Measurements from ENCODE around the gene HYCC2. TPM values are rescaled to one million over a fixed set of nuclear protein-coding genes. Genes with fewer than 3 reads are reported as not detected.

The HYCC2 gene
- total and polyA plus RNA-seq, 8 donors = 2.4 to 51.6 (median 6.8) TPM

DNA sequence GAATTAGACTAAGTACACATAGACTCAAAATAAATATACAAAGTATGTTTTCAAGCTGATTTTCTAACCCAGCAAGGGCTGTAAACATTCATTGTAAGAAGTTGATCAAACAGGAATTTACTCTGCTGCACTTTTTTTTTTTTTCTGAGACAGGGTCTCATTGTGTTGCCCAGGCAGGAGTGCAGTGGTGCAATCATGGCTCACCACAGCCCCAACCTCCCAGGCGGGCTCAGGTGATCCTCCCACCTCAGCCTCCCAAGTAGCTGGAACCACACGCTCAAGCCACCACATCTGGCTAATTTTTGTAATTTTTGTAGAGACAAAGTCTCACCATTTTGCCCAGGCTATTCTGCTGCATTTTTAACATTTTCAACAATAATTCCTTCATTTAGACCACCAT, 36.2 kb upstream of the HYCC2 start:
- Histone ChIP-seq H3K4me1 (peaks cover 0 to 2% (median 0%) of the 10 kb centered on the region in 4 donors), H3K27ac (no peak overlapping the region), H3K4me3 (no peak overlapping the region), H3K36me3 (no peaks in the 10 kb centered on the region), H3K27me3 (no peaks in the 10 kb centered on the region), H3K9me3 (no peaks in the 10 kb centered on the region)
- TF ChIP-seq POLR2AphosphoS5 (IDR thresholded peaks at IDR 0.05) = no peak
- TF ChIP-seq, protein P1, sequence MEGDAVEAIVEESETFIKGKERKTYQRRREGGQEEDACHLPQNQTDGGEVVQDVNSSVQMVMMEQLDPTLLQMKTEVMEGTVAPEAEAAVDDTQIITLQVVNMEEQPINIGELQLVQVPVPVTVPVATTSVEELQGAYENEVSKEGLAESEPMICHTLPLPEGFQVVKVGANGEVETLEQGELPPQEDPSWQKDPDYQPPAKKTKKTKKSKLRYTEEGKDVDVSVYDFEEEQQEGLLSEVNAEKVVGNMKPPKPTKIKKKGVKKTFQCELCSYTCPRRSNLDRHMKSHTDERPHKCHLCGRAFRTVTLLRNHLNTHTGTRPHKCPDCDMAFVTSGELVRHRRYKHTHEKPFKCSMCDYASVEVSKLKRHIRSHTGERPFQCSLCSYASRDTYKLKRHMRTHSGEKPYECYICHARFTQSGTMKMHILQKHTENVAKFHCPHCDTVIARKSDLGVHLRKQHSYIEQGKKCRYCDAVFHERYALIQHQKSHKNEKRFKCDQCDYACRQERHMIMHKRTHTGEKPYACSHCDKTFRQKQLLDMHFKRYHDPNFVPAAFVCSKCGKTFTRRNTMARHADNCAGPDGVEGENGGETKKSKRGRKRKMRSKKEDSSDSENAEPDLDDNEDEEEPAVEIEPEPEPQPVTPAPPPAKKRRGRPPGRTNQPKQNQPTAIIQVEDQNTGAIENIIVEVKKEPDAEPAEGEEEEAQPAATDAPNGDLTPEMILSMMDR (IDR thresholded peaks at IDR 0.05) = no peak
- no peak for TF ChIP-seq POLR2A (IDR thresholded peaks at IDR 0.05)
- no peak for TF ChIP-seq EP300 (IDR thresholded peaks at IDR 0.05)
- no peak for DNase-seq
- intact Hi-C loops (cut with DNase I; ENCODE audit: low total_unique reads) = no loop called here
- 93 to 100% (median 98%) methylated on average over 2 of the region's 2 CpGs for whole genome bisulfite sequencing, 5 donors

DNA sequence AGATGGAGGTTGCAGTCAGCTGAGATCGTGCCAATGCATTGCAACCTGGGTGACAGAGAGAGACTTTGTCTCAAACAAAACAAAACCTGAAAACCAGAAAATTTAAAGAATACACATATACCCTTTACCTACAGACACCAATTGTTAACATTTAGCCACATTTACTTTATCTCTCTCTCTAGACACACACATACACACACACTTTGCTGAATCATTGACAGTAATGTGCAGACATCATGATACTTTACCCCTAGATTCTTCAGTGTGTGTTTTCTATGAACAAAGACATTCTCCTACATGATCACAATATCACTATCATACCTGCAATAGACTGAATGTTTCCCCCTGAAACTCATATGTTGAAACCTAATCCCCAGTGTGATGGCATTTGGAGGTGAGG, 34.3 kb upstream of the HYCC2 start:
- 90 to 100% (median 98%) methylated on average over 1 of the region's 1 CpG for WGBS, 5 donors
- H3K4me1 ChIP-seq = no peaks in the 10 kb centered on the region
- no peaks in the 10 kb centered on the region for H3K9me3 ChIP-seq
- H3K36me3 ChIP-seq = no peaks in the 10 kb centered on the region
- no peak for DNase-seq
- no peak overlapping the region for H3K27ac ChIP-seq
- H3K4me3 ChIP-seq = no peak overlapping the region
- TF ChIP-seq POLR2A (IDR thresholded peaks at IDR 0.05) (no peak), POLR2AphosphoS5 (IDR thresholded peaks at IDR 0.05) (no peak), EP300 (IDR thresholded peaks at IDR 0.05) (no peak)
- TF ChIP-seq, protein P1 (IDR thresholded peaks at IDR 0.05) = no peak
- intact Hi-C loops (cut with DNase I; ENCODE audit: low total_unique reads) = no loop called here
- H3K27me3 ChIP-seq = no peaks in the 10 kb centered on the region

- 92 to 98% (median 94%) methylated on average over 3 of the region's 3 CpGs for WGBS, 5 donors
- Histone ChIP-seq H3K27me3 (no peaks in the 10 kb centered on the region), H3K36me3 (no peaks in the 10 kb centered on the region), H3K9me3 (no peaks in the 10 kb centered on the region), H3K4me1 (no peaks in the 10 kb centered on the region), H3K4me3 (no peak overlapping the region), H3K27ac (no peak overlapping the region)
- DNase-seq = no peak
- intact Hi-C loops (cut with DNase I; ENCODE audit: low total_unique reads) = no loop called here
- TF ChIP-seq POLR2A (IDR thresholded peaks at IDR 0.05) (no peak), POLR2AphosphoS5 (IDR thresholded peaks at IDR 0.05) (no peak), EP300 (IDR thresholded peaks at IDR 0.05) (no peak)
- TF ChIP-seq, protein P1 (IDR thresholded peaks at IDR 0.05) = no peak
Measured at GRCh38 chr2:201100497-201100896, 29.0 kb upstream of the HYCC2 start.

- no peak for DNase-seq
- TF ChIP-seq EP300 (IDR thresholded peaks at IDR 0.05) (no peak), POLR2AphosphoS5 (IDR thresholded peaks at IDR 0.05) (no peak), POLR2A (IDR thresholded peaks at IDR 0.05) (no peak)
- TF ChIP-seq, protein P1 (IDR thresholded peaks at IDR 0.05) = no peak
- Histone ChIP-seq H3K27ac (peak overlapping the region in 2 of 5 donors; percentile 43 to 56), H3K36me3 (peaks cover 0 to 10% (median 4%) of the 10 kb centered on the region in 4 donors), H3K9me3 (no peaks in the 10 kb centered on the region), H3K4me1 (no peaks in the 10 kb centered on the region), H3K27me3 (no peaks in the 10 kb centered on the region), H3K4me3 (no peak overlapping the region)
- intact Hi-C loops (cut with DNase I; ENCODE audit: low total_unique reads) = no loop called here
- WGBS, 5 donors = 93 to 98% (median 97%) methylated on average over 5 of the region's 5 CpGs
Measured at GRCh38 chr2:201093573-201093972, 22.1 kb upstream of the HYCC2 start.
